ENCODE data around the gene L3MBTL4.

The L3MBTL4 gene

GRCh38 chr18:6023551-6023950 lies 391.2 kb downstream of the L3MBTL4 start:
- Mint-ChIP-seq H3K4me1 (peaks cover 7 to 18% of the 10 kb centered on the region in 2 donors), H3K9me3 (peaks cover 5 to 6% of the 10 kb centered on the region in 2 donors), H3K27ac (no peak overlapping the region), H3K4me3 (no peak overlapping the region), H3K36me3 (peaks cover 13 to 18% of the 10 kb centered on the region in 2 donors), H3K27me3 (no peaks in the 10 kb centered on the region)
- no peak for DNase-seq
- ATAC-seq (replicated peaks): no peak

DNA sequence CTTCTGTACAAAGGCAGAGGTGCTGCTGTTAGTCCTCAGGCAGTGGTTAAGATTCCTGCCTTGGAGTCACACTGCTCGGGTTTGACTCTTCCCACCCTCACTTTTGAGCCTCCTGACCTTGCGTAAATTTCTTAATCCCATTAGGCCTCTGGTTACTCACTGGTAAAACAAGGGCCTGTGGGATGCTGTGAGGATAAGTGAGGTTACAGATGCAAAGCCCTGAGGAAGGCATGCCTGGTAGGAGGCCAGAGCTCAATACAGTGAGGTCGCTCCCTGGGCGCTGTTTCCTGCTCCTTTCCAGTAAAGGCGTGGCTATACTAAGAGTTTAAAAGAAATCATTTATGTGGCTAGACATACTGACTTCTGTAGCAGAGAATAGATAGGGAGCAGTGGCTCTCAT lies 391.9 kb downstream of the L3MBTL4 start:
- peaks cover 7 to 18% of the 10 kb centered on the region in 2 donors for H3K4me1 Mint-ChIP-seq
- no peak for ATAC-seq (replicated peaks)

GRCh38 chr18:6022074-6022444 lies 392.7 kb downstream of the L3MBTL4 start:
- ATAC-seq (replicated peaks) (peak; percentile 54 to 61), DNase-seq (no peak)
- H3K4me3 Mint-ChIP-seq: no peak overlapping the region
- no peak overlapping the region for H3K27ac Mint-ChIP-seq
- peaks cover 7 to 18% of the 10 kb centered on the region in 2 donors for H3K4me1 Mint-ChIP-seq
- peaks cover 0 to 2% of the 10 kb centered on the region in 2 donors for H3K9me3 Mint-ChIP-seq
- H3K27me3 Mint-ChIP-seq: no peaks in the 10 kb centered on the region
- peaks cover 9 to 13% of the 10 kb centered on the region in 2 donors for H3K36me3 Mint-ChIP-seq

More for the DNA sequence above, 391.9 kb downstream of the L3MBTL4 start:
- H3K4me3 Mint-ChIP-seq: no peak overlapping the region
- no peak for DNase-seq
- no peaks in the 10 kb centered on the region for H3K27me3 Mint-ChIP-seq
- peaks cover under 1 to 3% of the 10 kb centered on the region in 2 donors for H3K9me3 Mint-ChIP-seq
- H3K27ac Mint-ChIP-seq: no peak overlapping the region
- H3K36me3 Mint-ChIP-seq: peaks cover 13 to 14% of the 10 kb centered on the region in 2 donors

GRCh38 chr18:6021306-6022073 lies 393.2 kb downstream of the L3MBTL4 start:
- DNase-seq (no peak), ATAC-seq (replicated peaks) (peak; percentile 36 to 43)
- Mint-ChIP-seq H3K4me1 (peaks cover 7 to 18% of the 10 kb centered on the region in 2 donors), H3K27me3 (no peaks in the 10 kb centered on the region), H3K4me3 (no peak overlapping the region), H3K9me3 (peaks cover 0 to 2% of the 10 kb centered on the region in 2 donors), H3K36me3 (peaks cover 12 to 15% of the 10 kb centered on the region in 2 donors), H3K27ac (no peak overlapping the region)

DNA sequence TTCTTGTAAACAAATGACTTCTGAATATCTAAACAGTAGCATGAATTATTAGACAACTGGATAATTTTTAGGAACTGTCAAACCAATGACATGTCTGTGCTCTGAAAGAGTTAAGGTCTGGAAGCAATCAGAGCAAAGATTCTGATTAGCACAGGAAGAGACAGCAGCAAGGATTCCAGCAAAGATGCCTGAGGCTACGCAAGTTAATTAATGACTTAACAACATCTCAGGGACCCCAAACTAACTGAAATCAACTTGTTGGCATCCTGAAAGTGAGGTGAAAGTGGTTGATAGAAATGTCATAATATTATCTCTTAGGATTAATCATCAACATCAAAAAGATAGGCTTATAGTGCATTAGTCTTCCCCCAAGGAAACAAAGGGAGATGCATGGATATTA lies 396.0 kb downstream of the L3MBTL4 start:
- Mint-ChIP-seq H3K9me3 (peaks cover 0 to 2% of the 10 kb centered on the region in 2 donors), H3K36me3 (peaks cover 12 to 18% of the 10 kb centered on the region in 2 donors), H3K4me3 (no peak overlapping the region), H3K27me3 (no peaks in the 10 kb centered on the region), H3K4me1 (peaks cover 7 to 18% of the 10 kb centered on the region in 2 donors), H3K27ac (no peak overlapping the region)
- DNase-seq (no peak), ATAC-seq (replicated peaks) (no peak)

GRCh38 chr18:6017171-6017570 lies 397.5 kb downstream of the L3MBTL4 start:
- H3K4me3 Mint-ChIP-seq: no peak overlapping the region
- H3K27ac Mint-ChIP-seq: no peak overlapping the region

GRCh38 chr18:6015364-6015763 lies 399.3 kb downstream of the L3MBTL4 start:
- H3K4me1 Mint-ChIP-seq: no peaks in the 10 kb centered on the region
- no peak overlapping the region for H3K27ac Mint-ChIP-seq
- DNase-seq: no peak
- peaks cover 3 to 4% of the 10 kb centered on the region in 2 donors for H3K36me3 Mint-ChIP-seq
- no peak overlapping the region for H3K4me3 Mint-ChIP-seq
- no peaks in the 10 kb centered on the region for H3K27me3 Mint-ChIP-seq
- no peak for ATAC-seq (replicated peaks)
- H3K9me3 Mint-ChIP-seq: no peaks in the 10 kb centered on the region

More at GRCh38 chr18:6017171-6017570, 397.5 kb downstream of the L3MBTL4 start:
- Mint-ChIP-seq H3K9me3 (peaks cover 0 to 2% of the 10 kb centered on the region in 2 donors), H3K27me3 (no peaks in the 10 kb centered on the region), H3K4me1 (peaks cover 5 to 15% of the 10 kb centered on the region in 2 donors), H3K36me3 (peaks cover 10 to 14% of the 10 kb centered on the region in 2 donors)
- DNase-seq (no peak), ATAC-seq (replicated peaks) (no peak)

- DNase-seq: no peak
- Mint-ChIP-seq H3K4me1 (no peaks in the 10 kb centered on the region), H3K27ac (no peak overlapping the region), H3K9me3 (no peaks in the 10 kb centered on the region), H3K36me3 (peaks cover 4 to 5% of the 10 kb centered on the region in 2 donors), H3K27me3 (no peaks in the 10 kb centered on the region), H3K4me3 (no peak overlapping the region)
- ATAC-seq (replicated peaks): no peak
Observed at GRCh38 chr18:6013171-6013810, 401.4 kb downstream of the L3MBTL4 start.

GRCh38 chr18:6010921-6011320 lies 403.8 kb downstream of the L3MBTL4 start:
- Mint-ChIP-seq H3K27me3 (no peaks in the 10 kb centered on the region), H3K9me3 (peaks cover 0 to 2% of the 10 kb centered on the region in 2 donors), H3K36me3 (peaks cover 4% of the 10 kb centered on the region in 2 donors), H3K27ac (no peak overlapping the region), H3K4me3 (no peak overlapping the region), H3K4me1 (no peaks in the 10 kb centered on the region)
- DNase-seq (no peak), ATAC-seq (replicated peaks) (no peak)

GRCh38 chr18:6010284-6010683 lies 404.4 kb downstream of the L3MBTL4 start:
- no peak overlapping the region for H3K27ac Mint-ChIP-seq
- H3K36me3 Mint-ChIP-seq: peaks cover 7% of the 10 kb centered on the region in 2 donors
- no peak overlapping the region for H3K4me3 Mint-ChIP-seq
- H3K27me3 Mint-ChIP-seq: no peaks in the 10 kb centered on the region
- ATAC-seq (replicated peaks) (peak; percentile 23 to 25), DNase-seq (no peak)
- peaks cover 2 to 3% of the 10 kb centered on the region in 2 donors for H3K4me1 Mint-ChIP-seq
- H3K9me3 Mint-ChIP-seq: peaks cover 0 to 2% of the 10 kb centered on the region in 2 donors

GRCh38 chr18:6009756-6010155 lies 405.0 kb downstream of the L3MBTL4 start:
- Mint-ChIP-seq H3K36me3 (peaks cover 7 to 8% of the 10 kb centered on the region in 2 donors), H3K27me3 (no peaks in the 10 kb centered on the region)

GRCh38 chr18:6004683-6005082 lies 410.0 kb downstream of the L3MBTL4 start:
- peak; percentile 44 for DNase-seq
- peak overlapping the region; percentile 48 for H3K27ac Mint-ChIP-seq
- peak; percentile 98 for ATAC-seq (replicated peaks)

More at GRCh38 chr18:6009756-6010155, 405.0 kb downstream of the L3MBTL4 start:
- Mint-ChIP-seq H3K27ac (no peak overlapping the region), H3K9me3 (peaks cover 0 to 2% of the 10 kb centered on the region in 2 donors), H3K4me3 (no peak overlapping the region), H3K4me1 (peaks cover 2 to 9% of the 10 kb centered on the region in 2 donors)
- no peak for DNase-seq
- peak in 1 of 2 donors; percentile 22 for ATAC-seq (replicated peaks)

DNA sequence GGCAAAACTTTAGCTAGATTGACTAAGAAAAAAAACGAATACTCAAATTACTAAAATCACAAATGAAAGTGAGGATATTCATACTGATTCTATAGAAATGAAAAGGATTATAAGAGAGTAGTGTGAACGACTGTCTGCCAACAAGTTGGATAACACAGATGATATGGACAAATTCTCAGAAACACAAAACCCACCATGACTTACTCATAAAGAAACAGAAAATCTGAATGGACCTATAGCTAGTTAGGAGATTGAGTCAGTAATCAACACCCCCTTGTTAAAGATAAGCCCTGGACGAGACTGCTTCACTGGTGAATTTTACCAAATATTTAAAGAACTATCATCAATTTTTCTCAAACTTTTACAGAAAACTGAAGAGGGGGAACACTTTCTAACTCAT lies 410.6 kb downstream of the L3MBTL4 start:
- ATAC-seq (replicated peaks) (peak; percentile 63 to 72), DNase-seq (no peak)
- Mint-ChIP-seq H3K4me3 (peak overlapping the region in 1 of 2 donors; percentile 15), H3K27me3 (no peaks in the 10 kb centered on the region), H3K36me3 (peaks cover 18 to 23% of the 10 kb centered on the region in 2 donors), H3K4me1 (peaks cover 5 to 19% of the 10 kb centered on the region in 2 donors), H3K9me3 (peaks cover 10 to 12% of the 10 kb centered on the region in 2 donors), H3K27ac (peak overlapping the region; percentile 48)

More at GRCh38 chr18:6004683-6005082, 410.0 kb downstream of the L3MBTL4 start:
- peaks cover 5 to 16% of the 10 kb centered on the region in 2 donors for H3K4me1 Mint-ChIP-seq
- H3K27me3 Mint-ChIP-seq: no peaks in the 10 kb centered on the region
- peaks cover 6 to 9% of the 10 kb centered on the region in 2 donors for H3K9me3 Mint-ChIP-seq
- peaks cover 12 to 19% of the 10 kb centered on the region in 2 donors for H3K36me3 Mint-ChIP-seq
- no peak overlapping the region for H3K4me3 Mint-ChIP-seq

- DNase-seq (no peak), ATAC-seq (replicated peaks) (no peak)
- H3K27ac Mint-ChIP-seq: no peak overlapping the region
- H3K27me3 Mint-ChIP-seq: no peaks in the 10 kb centered on the region
- H3K4me3 Mint-ChIP-seq: no peak overlapping the region
- H3K9me3 Mint-ChIP-seq: peaks cover 10% of the 10 kb centered on the region in 2 donors
- peaks cover 5 to 30% of the 10 kb centered on the region in 2 donors for H3K4me1 Mint-ChIP-seq
- peaks cover 15 to 19% of the 10 kb centered on the region in 2 donors for H3K36me3 Mint-ChIP-seq
Observed at GRCh38 chr18:6001867-6002266, 412.8 kb downstream of the L3MBTL4 start.

Measured in stimulated activated naive B cell treated with anti-CD40 and anti-IgM and Interleukin-4, amounts not matched to agents 10 μg/mL and 1 μg/mL and 100 μg/mL, for 72 hours (primary cell).